ENCODE data around the gene CCNL1.
"Not testable (repeated sequence)": the region's sequence is repeated elsewhere in the genome, so short reads cannot be mapped to it uniquely, and the experiment has no call there.

Gene CCNL1

GRCh38 chr3:157159762-157160657 lies at the start of gene CCNL1:
TSS of gene CCNL1 (minus strand) at chr3:157160147. CDS start at chr3:157160094, 53 bp downstream.
- peak; percentile 94 for DNase-seq

DNA sequence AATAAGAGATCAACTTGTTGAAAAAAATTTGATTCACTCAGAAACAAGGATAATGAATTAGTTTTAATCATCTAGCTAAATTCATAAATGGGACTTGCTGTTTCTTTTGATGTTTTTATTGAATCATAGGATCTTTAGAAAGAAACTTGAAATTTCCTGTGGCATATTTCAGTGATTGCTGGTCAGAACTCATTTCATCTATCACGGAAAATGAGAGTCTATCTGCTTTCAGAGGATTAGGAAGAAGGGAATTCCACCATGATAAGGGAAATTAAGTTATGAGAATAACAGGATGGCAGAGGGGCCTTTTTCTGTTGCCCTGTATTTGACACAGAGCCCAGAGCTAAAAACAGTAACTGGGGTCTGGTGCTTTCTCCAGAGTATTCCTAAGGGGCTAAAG lies 44.9 kb upstream of the CCNL1 start:
- no peak for DNase-seq

DNA sequence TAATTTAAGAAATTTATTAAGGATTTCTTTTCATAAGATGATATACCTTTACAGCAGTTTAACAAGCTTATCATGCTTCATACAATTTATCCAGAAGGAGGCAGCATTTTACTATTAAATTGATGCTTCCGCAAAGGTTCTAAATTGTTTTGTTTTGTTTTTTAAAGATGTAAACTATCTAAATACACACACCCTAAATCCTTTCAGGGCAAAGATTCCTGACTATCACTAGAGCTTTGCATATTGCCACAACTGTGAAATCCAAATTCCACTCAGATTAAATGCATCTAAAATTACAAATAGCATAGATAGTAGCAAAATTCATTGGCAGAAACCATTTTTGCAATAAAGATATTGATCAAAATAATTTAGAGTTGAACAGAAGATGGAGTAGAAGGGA lies 44.5 kb upstream of the CCNL1 start:
- DNase-seq = peak; percentile 58

DNA sequence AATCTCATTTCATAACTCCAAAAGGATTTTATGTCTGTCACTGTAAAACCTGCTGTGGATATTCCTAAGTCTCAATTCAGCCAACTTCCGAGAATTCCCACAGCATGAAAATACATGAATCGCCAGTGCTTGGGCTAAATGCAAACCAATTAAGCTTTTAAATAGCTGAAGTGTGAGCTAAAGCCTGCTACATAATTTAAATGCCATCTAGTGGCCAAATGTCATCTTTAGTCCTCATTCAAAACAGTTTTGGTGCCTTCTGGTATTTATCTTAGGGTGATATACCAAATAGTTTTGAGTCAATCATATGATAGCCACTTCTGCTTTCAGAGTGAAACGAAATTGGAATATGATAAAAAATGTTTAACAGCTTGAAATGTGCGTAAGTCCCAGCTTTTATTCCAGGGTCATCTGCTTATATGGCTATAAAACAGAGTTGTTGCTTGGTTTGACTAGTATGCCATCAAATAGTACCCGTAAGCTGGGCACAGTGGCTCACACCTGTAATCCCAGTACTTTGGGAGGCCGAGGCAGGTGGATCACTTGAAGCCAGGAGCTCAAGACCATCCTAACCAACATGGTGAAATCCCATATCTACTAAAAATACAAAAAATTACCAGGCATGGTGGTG lies 41.8 kb upstream of the CCNL1 start:
- no peak for DNase-seq

- no peak for DNase-seq
Measured at GRCh38 chr3:157199841-157200240, 39.9 kb upstream of the CCNL1 start.

DNA sequence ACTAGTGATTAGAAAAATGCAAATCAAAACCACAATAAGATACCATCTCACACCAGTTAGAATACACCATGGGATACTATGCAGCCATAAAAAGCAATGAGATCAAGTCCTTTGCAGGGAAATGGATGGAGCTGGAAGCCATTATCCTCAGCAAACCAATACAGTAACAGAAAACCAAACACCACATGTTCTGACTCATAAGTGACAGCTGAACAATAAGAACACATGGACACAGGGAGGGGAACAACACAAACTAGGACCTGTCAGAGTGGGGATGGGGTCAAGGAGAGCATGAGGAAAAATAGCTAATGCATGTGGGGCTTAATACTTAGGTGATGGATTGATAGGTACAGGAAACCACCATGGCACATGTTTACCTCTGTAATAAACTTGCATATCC lies 36.0 kb upstream of the CCNL1 start:
- no peak for DNase-seq

DNA sequence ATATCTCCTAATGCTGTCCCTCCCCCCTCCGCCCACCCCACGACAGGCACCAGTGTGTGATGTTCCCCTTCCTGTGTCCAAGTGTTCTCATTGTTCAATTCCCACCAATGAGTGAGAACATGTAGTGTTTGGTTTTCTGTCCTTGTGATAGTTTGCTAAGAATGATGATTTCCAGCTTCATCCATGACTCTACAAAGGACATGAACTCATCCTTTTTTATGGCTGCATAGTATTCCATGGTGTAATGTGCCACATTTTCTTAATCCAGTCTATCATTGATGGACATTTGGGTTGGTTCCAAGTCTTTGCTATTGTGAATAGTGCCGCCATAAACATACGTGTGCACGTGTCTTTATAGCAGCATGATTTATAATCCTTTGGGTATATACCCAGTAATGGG lies 31.2 kb upstream of the CCNL1 start:
- not testable (repeated sequence) for DNase-seq

DNA sequence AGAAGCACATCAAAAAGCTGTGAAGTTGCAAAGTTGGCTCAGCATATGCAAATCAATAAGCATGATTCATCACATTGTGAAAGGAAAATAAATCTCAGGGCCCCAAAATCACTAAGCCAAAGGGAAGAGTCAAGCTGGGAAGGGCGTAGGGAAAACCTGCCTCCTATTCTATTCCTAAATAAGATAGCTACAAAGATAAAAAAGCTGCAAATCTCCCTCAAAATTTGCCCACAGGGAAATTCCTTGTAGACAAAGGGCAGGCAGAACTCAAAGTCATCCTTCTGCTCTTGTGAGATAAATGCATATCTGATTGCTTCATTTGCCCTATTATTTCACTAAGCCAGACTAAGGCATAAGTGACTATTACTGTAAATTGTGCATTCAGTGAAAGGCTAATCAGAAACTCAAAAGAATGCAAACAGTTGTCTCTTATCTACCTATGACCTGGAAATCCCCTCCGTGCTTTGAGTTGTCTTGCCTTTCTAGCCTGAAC lies 30.5 kb upstream of the CCNL1 start:
- DNase-seq = no peak

DNA sequence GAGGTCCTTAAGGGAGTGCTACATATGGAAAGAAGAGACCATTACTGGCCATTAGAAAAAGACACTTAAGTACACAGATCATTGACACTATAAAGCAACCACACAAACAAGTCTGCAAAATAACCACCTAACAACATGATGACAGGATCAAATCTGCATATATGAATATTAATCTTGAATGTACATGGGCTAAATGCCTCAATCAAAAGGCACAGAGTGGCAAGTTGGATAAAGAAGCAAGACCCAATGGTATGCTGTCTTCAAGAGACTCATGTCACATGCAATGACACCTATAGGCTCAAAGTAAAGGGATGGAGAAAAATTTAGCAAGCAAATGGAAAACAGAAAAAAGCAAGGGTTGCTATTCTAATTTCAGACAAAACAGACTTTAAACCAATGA lies 28.4 kb upstream of the CCNL1 start:
- DNase-seq = no peak

GRCh38 chr3:157182879-157183278 lies 22.9 kb upstream of the CCNL1 start:
- DNase-seq = no peak

DNA sequence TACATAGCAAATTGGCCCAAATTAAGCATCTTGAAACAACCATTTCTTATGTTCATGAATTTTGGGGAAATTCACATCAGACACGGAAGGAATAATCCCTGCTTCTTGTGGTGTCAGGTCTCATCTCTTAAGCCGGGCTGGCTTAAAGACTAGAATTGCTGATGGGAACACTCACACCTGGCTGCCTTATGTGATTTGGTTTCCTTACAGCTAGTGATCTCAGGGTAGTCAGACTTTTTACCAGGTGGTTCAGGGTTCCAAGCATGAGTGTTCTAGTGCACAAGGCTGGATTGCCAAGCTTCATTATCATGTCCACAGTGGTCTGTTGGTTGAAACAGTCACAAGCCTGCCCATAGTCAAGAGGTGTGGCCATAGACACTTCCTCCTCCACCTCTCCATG lies 20.3 kb upstream of the CCNL1 start:
- no peak for DNase-seq

DNA sequence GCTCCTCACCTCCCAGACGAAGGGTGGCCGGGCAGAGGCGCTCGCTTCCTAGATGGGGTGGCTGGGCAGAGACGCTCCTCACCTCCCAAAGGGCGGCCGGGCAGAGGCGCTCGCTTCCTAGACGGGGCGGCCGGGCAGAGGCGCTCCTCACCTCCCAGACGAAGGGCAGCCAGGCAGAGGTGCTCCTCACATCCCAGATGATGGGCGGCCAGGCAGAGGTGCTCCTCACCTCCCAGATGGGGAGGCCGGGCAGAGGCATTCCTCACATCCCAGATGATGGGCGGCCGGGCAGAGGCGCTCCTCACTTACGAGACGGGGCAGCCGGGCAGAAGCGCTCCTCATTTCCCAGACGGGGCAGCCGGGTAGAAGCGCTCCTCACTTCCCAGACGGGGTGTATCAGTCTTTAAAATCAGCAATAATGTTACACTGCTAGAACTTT lies 19.4 kb upstream of the CCNL1 start:
- no peak for DNase-seq

DNA sequence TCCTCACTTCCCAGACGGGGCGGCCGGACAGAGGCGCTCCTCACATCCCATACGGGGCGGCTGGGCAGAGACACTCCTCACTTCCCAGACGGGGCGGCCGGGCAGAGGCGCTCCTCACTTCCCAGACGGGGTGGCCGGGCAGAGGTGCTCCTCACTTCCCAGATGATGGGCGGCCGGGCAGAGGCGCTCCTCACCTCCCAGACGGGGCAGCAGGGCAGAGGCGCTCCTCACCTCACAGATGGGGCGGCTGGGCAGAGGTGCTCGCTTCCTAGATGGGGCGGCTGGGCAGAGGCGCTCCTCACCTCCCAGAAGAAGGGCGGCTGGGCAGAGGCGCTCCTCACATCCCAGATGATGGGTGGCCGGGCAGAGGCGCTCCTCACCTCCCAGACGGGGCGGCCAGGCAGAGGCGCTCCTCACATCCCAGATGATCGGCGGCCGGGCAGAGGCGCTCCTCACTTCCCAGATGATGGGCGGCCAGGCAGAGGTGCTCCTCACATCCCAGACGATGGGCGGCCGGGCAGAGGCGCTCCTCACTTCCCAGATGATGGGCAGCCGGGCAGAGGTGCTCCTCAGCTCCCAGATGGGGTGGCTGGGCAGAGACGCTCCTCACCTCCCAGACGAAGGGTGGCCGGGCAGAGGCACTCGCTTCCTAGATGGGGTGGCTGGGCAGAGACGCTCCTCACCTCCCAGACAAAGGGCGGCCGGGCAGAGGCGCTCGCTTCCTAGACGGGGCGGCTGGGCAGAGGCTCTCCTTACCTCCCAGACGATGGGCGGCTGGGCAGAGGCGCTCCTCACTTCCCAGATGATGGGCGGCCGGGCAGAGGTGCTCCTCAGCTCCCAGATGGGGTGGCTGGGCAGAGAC lies 18.8 kb upstream of the CCNL1 start:
- DNase-seq = not testable (repeated sequence)

GRCh38 chr3:157177801-157178453 lies 18.0 kb upstream of the CCNL1 start:
- not testable (repeated sequence) for DNase-seq

- no peak for DNase-seq
Measured at GRCh38 chr3:157176934-157177333, 17.0 kb upstream of the CCNL1 start.

DNA sequence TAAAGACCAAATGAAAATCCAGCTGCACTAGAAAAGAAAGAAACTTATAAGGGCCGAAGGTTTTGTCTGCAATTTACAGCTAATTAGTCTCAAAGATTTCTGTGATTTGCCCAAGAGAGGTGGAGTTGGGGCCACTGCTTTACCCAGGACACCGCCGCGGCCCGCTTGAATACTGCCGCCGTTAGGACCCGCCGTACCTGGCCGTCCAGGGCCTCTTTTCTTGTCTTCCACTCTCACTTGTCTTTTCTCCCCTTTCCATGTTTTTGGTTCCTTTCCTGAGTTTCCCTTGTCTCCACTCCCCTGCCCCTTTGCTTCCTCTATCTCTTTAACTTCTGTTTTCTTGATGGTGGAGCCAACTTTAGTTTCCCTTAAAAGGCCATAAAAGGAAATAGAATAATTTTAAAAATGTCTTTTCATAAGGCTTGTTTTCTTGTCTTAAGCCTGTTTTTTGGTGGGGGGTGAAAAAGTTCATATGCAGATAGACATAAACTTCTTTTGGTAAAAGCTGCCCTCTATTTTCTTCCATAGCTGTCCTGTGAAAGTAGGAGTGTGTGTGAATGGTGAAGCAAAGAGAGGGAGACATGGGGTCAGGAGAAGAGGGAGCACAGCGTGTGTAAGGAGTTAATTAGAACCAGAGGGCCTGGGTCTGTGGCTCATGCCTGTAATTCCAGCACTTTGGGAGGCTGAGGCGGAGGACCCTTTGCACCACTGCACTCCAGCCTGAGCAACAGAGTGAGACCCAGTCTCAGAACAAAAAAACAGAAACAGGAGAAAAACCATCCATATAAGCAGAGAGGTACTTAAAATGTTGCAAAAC lies 16.0 kb upstream of the CCNL1 start:
- DNase-seq = no peak

DNA sequence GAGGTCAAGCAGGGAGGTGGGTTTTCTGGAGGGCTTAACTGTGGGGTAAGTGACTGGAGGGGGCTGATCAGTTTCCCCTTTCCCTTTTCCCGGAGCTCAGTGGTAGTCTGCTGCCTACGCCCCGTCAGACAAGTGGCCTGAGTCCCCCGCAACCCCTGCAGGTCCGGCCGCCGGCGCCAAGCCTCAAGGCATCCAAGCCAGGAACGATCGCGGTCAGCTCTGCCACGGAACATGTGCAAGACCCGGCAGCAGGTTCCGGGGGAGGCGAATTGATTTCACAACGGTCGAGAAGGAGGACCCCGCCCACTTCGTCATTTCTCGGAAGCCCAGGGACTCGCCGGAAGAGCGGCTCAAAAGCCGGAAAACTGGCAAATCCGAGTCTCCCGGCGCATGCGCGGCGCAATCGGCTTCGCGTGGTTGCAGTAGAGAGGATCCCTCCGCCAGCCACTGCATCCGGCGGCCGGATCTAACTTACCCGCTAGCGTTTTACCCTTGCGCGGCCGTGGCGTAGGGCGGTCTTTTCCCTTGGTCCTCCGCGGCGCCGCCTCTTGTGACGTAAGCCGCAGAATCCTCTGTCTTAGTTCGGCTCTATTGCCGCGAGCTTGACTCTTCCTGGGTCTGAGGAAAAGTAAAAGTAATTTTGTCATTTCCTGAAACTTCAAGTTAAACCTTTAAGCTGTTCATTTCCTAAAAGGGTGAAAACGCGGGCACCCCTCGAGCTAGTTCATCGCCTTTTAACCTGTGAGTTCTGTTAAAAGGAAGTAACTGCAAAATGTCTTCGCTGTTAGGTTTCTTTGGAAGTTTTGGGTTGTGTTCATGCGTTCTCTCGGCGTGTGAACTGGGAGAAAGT lies 14.9 kb upstream of the CCNL1 start:
- peak; percentile 100 for DNase-seq

DNA sequence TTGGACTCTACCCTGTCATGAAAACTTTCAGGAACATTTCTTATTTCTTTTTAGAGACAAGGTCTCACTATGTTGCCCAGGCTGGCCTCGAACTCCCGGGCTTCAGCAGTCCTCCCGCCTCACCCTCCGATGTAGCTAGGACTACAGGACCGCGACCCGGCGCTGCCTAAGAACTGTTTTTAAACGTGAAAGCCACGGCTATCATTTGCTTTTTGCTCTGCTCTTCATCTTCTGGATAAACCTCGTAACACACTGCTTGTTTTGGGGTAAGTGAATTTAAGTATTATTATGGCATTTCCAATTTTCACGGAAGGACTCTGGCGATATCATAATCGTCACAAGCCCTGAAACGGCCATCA lies 14.3 kb upstream of the CCNL1 start:
- DNase-seq = no peak

GRCh38 chr3:157173343-157173742 lies 13.4 kb upstream of the CCNL1 start:
- DNase-seq = not testable (repeated sequence)

DNA sequence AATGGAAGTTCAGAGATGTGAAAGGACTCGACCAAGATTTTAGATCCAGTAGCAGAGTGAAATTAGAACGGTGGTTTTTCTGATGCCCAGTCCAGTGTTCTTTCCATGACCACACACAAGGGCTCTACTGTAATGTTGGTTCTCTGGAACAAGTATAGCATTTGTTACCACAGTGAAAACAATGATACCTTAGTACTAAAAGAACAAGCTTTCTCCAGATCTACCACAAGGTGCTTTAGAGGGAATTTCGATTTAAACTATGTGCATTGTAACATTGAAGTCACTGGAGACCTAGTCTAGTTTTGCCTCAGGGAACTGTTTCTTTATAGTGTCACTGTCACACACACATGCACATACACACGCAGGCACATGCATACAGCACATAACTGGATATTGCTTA lies 12.8 kb upstream of the CCNL1 start:
- no peak for DNase-seq

DNA sequence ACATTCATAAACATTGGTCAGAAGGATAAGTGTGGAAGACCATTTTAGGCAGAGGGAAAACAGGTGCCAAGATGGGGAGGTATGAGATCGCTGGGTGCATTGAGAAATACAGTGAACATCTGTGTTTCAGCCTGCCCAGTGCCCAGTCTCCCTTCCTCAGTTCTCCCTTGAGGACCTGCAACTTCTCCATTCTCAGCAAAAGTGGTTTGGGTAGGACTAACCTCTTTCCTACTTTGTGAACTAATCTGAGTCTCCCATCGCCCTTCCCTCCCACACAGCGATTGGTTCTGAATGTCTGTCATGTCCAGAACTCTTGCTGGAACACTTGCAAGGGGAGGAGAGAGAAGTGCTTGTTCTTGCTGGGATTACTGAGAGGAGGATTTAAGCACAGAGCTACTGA lies 10.9 kb upstream of the CCNL1 start:
- no peak for DNase-seq

Measured in amniotic stem cell (primary cell).